ENCODE results near the gene CX3CR1. TPM values are rescaled to one million over a fixed set of nuclear protein-coding genes. Genes with fewer than 3 reads are reported as not detected.

Gene CX3CR1
- total and polyA plus RNA-seq, 7 donors = 0.03 to 1.9 (median 0.55) TPM

- Histone ChIP-seq H3K36me3 (ENCODE audit: insufficient read depth in 1 of 2, low read depth in 1 of 2) (no peaks in the 10 kb centered on the region), H3K4me1 (no peaks in the 10 kb centered on the region), H3K27me3 (ENCODE audit: insufficient read depth in 3 of 3, low read length in 2 of 3) (no peaks in the 10 kb centered on the region), H3K4me3 (no peak overlapping the region), H3K9me3 (no peaks in the 10 kb centered on the region), H3K27ac (no peak overlapping the region)
- DNase-seq (no peak), ATAC-seq (no peak)
- intact Hi-C loops (cut with DNase I) = no loop called here
- no peak for TF ChIP-seq CTCF (IDR thresholded peaks at IDR 0.05)
- 40 to 59% (median 53%) methylated on average over 7 of the region's 7 CpGs for WGBS, 3 donors
These were observed 11.3 kb downstream of the CX3CR1 start for GRCh38 chr3:39268549-39268900.

GRCh38 chr3:39267631-39268548 lies 11.9 kb downstream of the CX3CR1 start:
- no peak overlapping the region for H3K4me3 ChIP-seq
- ATAC-seq (no peak), DNase-seq (no peak)
- no peak for TF ChIP-seq CTCF (IDR thresholded peaks at IDR 0.05)
- no peaks in the 10 kb centered on the region for H3K36me3 ChIP-seq (ENCODE audit: insufficient read depth in 1 of 2, low read depth in 1 of 2)
- no peak overlapping the region for H3K27ac ChIP-seq
- 74 to 81% (median 77%) methylated on average over 15 of the region's 15 CpGs for WGBS, 3 donors
- H3K27me3 ChIP-seq (ENCODE audit: insufficient read depth in 3 of 3, low read length in 2 of 3) = no peaks in the 10 kb centered on the region
- no peaks in the 10 kb centered on the region for H3K9me3 ChIP-seq
- intact Hi-C loops (cut with DNase I) = no loop called here
- H3K4me1 ChIP-seq = no peaks in the 10 kb centered on the region

- no peak for TF ChIP-seq CTCF (IDR thresholded peaks at IDR 0.05)
- Histone ChIP-seq H3K4me3 (no peak overlapping the region), H3K9me3 (no peaks in the 10 kb centered on the region), H3K36me3 (ENCODE audit: insufficient read depth in 1 of 2, low read depth in 1 of 2) (no peaks in the 10 kb centered on the region), H3K4me1 (peaks cover 29% of the 10 kb centered on the region), H3K27ac (no peak overlapping the region), H3K27me3 (ENCODE audit: insufficient read depth in 3 of 3, low read length in 2 of 3) (no peaks in the 10 kb centered on the region)
- intact Hi-C loops (cut with DNase I) = no loop called here
- no peak for DNase-seq
- WGBS, 3 donors = 94 to 98% (median 96%) methylated on average over 3 of the region's 3 CpGs
- no peak for ATAC-seq
These were observed 15.8 kb downstream of the CX3CR1 start for GRCh38 chr3:39264053-39264452.

- TF ChIP-seq CTCF (IDR thresholded peaks at IDR 0.05) = no peak
- DNase-seq = no peak
- Histone ChIP-seq H3K27ac (no peak overlapping the region), H3K4me1 (peaks cover 31% of the 10 kb centered on the region), H3K4me3 (no peak overlapping the region), H3K27me3 (ENCODE audit: insufficient read depth in 3 of 3, low read length in 2 of 3) (no peaks in the 10 kb centered on the region), H3K9me3 (no peaks in the 10 kb centered on the region), H3K36me3 (ENCODE audit: insufficient read depth in 1 of 2, low read depth in 1 of 2) (no peaks in the 10 kb centered on the region)
- ATAC-seq = no peak
- intact Hi-C loops (cut with DNase I) = no loop called here
- WGBS, 3 donors = 63 to 74% (median 69%) methylated on average over 6 of the region's 6 CpGs
These were observed 16.3 kb downstream of the CX3CR1 start for GRCh38 chr3:39263576-39263975.
